C4-2B (cell line): ENCODE results near the gene ZBTB20.

Source experiments
- CTCF ChIP-seq: fragments of 450-650 bp; conservative IDR thresholded peaks from 2 replicates; pipeline ENCODE4 v1.5.1; 2017; ENCODE audit warnings: mild to moderate bottlenecking
- ZFX ChIP-seq: fragments of 450-650 bp; IDR thresholded peaks from 2 replicates; pipeline ENCODE4 v1.6.1; 2017

GRCh38 chr3:114308830-114309229 lies 838.3 kb downstream of the ZBTB20 start:
- TF ChIP-seq CTCF (no peak), ZFX (no peak)
